ENCODE results near the gene TMEM51.
A peak's percentile ranks its signal among the peaks of the same experiment; 100 is the strongest.

The TMEM51 gene

DNA sequence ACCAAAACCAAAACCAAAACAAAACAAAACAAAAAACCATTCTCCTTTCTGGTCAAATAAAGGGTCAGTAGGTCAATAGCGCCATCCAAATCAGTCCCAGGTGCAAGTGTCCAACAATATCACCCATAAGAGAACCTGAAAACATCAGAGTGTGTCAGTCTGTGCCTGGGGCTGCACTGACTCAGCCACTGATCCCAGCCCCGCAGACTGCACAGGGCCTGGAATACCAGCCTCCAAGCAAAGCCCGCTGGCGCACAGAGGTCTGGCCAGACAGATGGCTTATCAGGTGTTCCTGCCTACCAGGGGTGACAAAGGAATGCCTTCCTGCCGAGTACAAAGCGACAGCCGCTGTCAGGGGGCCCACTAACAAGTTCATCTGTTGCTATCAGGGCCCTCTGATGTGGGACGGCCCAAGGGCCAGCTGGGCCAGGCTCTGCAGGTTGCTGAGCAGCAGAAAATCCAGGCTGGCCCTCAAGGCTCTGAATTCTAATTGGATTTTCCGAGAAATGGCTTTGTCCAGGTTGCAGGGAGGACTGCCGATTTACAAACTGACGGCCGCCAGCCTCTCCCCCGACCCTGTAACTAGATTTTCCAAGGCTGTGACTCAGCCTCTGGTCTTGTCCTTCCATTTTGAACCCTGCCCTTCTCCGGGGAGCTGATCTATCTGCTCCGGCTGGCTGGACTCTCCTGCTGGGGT, 13.7 kb upstream of the TMEM51 start:
- no peak overlapping the region for H3K4me3 Mint-ChIP-seq
- peaks cover 22% of the 10 kb centered on the region for H3K27me3 Mint-ChIP-seq

DNA sequence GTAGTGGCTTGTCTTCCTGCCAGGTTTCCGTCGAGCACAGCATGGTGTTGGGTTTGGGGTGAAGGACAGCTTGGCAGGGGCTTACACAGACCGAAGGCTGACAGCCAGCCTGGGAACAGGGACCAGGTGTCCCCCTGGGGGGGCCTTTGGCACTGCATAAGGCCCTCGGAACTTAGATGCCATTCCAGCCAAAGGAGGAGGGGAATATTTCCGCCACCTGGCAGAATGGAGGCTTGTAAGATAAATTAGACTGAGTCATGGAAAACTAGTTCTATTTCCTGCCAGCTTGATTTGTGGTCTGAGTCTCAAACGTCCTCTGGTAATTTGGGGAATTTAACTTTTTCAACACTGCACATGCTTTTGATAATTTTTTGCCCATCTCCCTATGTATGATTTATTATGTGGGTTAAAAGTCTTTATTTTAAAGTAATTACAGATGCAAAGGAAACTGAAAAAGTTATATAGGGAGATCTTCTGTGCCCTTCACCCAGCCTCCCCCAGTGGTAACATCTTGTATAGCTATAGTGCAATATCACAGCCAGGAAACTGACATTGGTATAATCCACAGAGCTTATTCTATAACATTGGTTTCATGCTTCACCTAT, 11.5 kb upstream of the TMEM51 start:
- no peaks in the 10 kb centered on the region for H3K4me1 Mint-ChIP-seq
- H3K9me3 Mint-ChIP-seq = no peaks in the 10 kb centered on the region
- H3K36me3 Mint-ChIP-seq = no peaks in the 10 kb centered on the region
- H3K27me3 Mint-ChIP-seq = peaks cover 18% of the 10 kb centered on the region
- no peak overlapping the region for H3K4me3 Mint-ChIP-seq
- DNase-seq (ENCODE audit: low spot score in 2 of 2) (no peak), ATAC-seq (ENCODE audit: low read depth) (no peak)
- no peak overlapping the region for H3K27ac Mint-ChIP-seq

More for the DNA sequence above, 13.7 kb upstream of the TMEM51 start:
- Mint-ChIP-seq H3K36me3 (no peaks in the 10 kb centered on the region), H3K27ac (no peak overlapping the region), H3K4me1 (no peaks in the 10 kb centered on the region), H3K9me3 (no peaks in the 10 kb centered on the region)
- DNase-seq (ENCODE audit: low spot score in 2 of 2) (no peak), ATAC-seq (ENCODE audit: low read depth) (no peak)

DNA sequence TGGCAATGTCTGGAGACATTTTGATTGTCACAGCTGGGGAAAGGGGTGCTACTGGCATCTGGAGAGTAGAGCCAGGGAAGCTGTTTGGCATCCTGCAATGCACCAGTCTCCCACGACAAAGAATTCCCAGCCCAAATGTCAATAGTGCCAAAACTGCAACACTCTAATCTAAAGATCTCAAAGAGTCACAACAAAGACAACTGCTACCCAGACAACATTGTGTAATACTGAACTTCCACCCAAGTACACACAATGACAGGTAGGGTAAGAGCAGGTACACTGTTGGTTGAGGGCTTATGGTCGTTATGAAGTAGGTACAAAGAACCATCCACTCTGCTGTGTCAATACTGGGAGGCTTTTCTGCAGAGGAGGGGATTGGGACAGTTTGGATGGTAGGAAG, 8.2 kb upstream of the TMEM51 start:
- H3K36me3 Mint-ChIP-seq = no peaks in the 10 kb centered on the region
- H3K9me3 Mint-ChIP-seq = no peaks in the 10 kb centered on the region
- H3K27me3 Mint-ChIP-seq = peaks cover 18% of the 10 kb centered on the region
- no peak for ATAC-seq (ENCODE audit: low read depth)
- no peak overlapping the region for H3K27ac Mint-ChIP-seq
- no peak overlapping the region for H3K4me3 Mint-ChIP-seq
- no peaks in the 10 kb centered on the region for H3K4me1 Mint-ChIP-seq
- no peak for DNase-seq (ENCODE audit: low spot score in 2 of 2)

DNA sequence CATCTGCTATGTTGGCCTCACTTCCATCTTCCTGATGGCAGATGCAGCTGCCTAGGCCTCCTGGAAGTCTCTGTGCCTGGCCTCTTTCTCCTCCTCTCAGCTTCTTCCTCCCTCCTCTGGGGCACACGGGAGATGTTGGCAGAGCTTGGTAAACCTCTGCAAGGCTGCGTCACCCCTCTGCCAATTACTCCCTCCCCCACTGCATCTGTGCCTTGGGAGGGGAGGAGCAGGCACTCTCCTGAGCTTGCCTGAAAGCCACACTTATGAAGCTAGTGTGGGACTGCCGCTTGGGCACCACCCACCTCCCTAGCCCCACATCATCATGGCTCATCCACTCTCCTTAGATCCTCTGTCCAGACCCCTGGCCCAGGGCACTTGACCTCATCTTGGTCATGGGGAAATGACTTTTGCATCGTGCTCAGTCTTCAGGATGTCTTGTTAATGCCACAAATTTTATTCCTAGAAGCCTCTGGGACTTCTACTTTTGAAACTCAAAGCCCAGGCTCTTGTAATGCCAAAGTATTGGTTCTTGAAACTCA, 7.3 kb upstream of the TMEM51 start:
- H3K4me1 Mint-ChIP-seq = no peaks in the 10 kb centered on the region
- H3K27ac Mint-ChIP-seq = no peak overlapping the region
- no peaks in the 10 kb centered on the region for H3K36me3 Mint-ChIP-seq
- no peak for ATAC-seq (ENCODE audit: low read depth)
- no peak overlapping the region for H3K4me3 Mint-ChIP-seq
- no peak for DNase-seq (ENCODE audit: low spot score in 2 of 2)
- H3K27me3 Mint-ChIP-seq = peaks cover 14% of the 10 kb centered on the region
- no peaks in the 10 kb centered on the region for H3K9me3 Mint-ChIP-seq

DNA sequence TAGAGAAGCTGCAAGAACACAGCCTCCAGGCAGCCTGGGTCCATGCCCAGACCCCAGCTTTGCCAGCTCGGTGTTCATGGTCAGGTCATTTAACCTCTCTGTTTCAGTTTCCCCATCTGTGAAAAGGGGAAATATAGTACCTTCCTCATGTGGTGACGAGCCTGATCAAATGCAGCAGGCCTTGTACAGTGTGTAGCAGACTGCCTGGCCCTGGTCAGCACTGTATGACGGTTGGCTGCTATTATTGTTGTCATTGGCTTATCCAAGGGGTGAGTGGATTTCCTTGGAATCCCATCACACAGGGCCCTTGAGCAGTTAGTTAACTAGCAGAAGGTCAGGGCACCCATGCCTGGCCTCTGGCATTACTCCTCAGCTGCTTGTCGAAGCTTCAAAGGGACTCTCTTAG, 6.6 kb upstream of the TMEM51 start:
- ATAC-seq (ENCODE audit: low read depth) (no peak), DNase-seq (ENCODE audit: low spot score in 2 of 2) (no peak)
- no peak overlapping the region for H3K4me3 Mint-ChIP-seq
- H3K4me1 Mint-ChIP-seq = no peaks in the 10 kb centered on the region
- no peak overlapping the region for H3K27ac Mint-ChIP-seq
- H3K9me3 Mint-ChIP-seq = no peaks in the 10 kb centered on the region
- H3K36me3 Mint-ChIP-seq = no peaks in the 10 kb centered on the region
- H3K27me3 Mint-ChIP-seq = peaks cover 14% of the 10 kb centered on the region

DNA sequence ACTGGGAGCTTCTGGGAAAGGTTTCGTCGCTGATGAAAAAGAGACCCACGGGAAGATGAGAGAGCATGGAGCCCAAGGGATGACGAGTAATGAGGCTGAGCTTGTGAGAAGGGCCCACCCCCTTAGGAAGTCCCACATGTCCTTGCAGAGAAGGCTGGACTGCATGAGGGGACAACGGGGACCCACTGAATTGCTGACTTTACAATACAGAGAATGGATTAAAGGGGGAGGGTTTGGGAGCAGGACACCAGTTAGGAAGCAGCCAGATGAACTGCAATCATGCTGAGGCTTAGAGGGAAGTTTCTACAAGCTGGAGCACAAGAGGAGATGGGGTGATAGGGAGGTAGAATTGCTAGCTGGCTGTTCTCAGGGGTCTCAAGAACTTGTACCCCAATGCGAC, 5.5 kb upstream of the TMEM51 start:
- DNase-seq (ENCODE audit: low spot score in 2 of 2) = no peak
- Mint-ChIP-seq H3K36me3 (no peaks in the 10 kb centered on the region), H3K4me1 (no peaks in the 10 kb centered on the region), H3K27ac (no peak overlapping the region), H3K4me3 (no peak overlapping the region), H3K9me3 (no peaks in the 10 kb centered on the region), H3K27me3 (peaks cover 15% of the 10 kb centered on the region)
- ATAC-seq (ENCODE audit: low read depth) = no peak

DNA sequence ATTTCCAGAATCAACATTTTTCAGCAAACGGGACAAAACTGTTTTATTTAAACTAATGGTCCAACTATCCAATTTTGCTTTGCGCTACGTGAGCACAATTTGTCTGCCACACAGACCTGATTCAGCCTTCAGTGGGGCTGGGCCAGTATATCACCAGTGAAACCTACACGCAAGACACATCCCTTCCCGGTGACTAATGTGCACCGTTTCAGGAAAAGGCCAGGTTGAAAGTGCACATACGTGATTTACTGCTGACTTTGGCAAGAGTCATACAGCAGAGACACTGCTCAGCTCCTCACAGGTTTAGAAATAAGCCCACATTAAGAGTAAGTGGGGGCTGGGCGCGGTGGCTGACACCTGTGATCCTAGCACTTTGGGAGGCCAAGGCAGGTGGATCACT, 5.1 kb upstream of the TMEM51 start:
- ATAC-seq (ENCODE audit: low read depth) (no peak), DNase-seq (ENCODE audit: low spot score in 2 of 2) (no peak)
- Mint-ChIP-seq H3K9me3 (no peaks in the 10 kb centered on the region), H3K27ac (no peak overlapping the region), H3K4me1 (no peaks in the 10 kb centered on the region), H3K4me3 (no peak overlapping the region), H3K27me3 (peaks cover 16% of the 10 kb centered on the region), H3K36me3 (no peaks in the 10 kb centered on the region)

DNA sequence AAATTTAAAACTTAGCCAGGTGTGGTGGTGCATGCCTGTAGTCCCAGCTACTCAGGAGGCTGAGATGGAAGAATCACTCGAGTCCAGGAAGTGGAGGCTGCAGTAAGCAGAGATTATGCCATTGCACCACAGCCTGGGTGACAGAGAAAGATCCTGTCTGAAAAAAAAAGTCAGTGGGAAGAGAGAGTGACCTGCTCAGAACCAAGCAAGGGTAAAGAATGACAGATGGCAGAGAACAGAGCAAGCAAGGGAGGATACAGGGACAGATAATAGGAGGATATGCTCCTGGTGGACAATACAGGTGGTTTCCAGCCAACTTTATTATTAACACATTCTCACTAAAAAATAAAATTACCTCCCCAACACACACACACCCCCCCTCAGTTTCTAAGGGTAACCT, 4.6 kb upstream of the TMEM51 start:
- H3K9me3 Mint-ChIP-seq = no peaks in the 10 kb centered on the region
- H3K27ac Mint-ChIP-seq = no peak overlapping the region
- peaks cover 16% of the 10 kb centered on the region for H3K27me3 Mint-ChIP-seq
- ATAC-seq (ENCODE audit: low read depth) (no peak), DNase-seq (ENCODE audit: low spot score in 2 of 2) (no peak)
- no peaks in the 10 kb centered on the region for H3K4me1 Mint-ChIP-seq
- H3K36me3 Mint-ChIP-seq = no peaks in the 10 kb centered on the region
- H3K4me3 Mint-ChIP-seq = no peak overlapping the region

DNA sequence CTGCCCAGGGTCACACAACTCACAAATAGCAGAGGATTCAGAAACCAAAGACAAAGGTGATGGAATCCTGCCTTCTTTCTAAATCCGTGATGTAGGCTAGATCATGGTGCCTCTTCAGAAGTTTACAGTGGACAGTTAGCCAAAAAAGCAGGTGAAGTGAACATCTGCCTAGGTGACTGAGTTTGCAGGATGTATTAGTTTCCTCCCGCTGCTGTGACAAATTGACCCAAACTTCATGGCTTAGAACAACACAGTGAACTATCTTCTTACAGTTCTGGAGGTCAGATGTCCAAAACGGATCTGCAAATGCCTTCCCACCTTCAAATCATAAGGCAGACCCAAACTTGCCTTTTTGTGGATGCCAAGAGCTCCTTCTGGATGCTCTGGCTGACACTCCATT, 3.2 kb upstream of the TMEM51 start:
- Mint-ChIP-seq H3K4me1 (peaks cover 6% of the 10 kb centered on the region), H3K4me3 (no peak overlapping the region), H3K9me3 (no peaks in the 10 kb centered on the region), H3K27me3 (peaks cover 21% of the 10 kb centered on the region), H3K36me3 (no peaks in the 10 kb centered on the region), H3K27ac (no peak overlapping the region)
- DNase-seq (ENCODE audit: low spot score in 2 of 2) = no peak
- no peak for ATAC-seq (ENCODE audit: low read depth)

DNA sequence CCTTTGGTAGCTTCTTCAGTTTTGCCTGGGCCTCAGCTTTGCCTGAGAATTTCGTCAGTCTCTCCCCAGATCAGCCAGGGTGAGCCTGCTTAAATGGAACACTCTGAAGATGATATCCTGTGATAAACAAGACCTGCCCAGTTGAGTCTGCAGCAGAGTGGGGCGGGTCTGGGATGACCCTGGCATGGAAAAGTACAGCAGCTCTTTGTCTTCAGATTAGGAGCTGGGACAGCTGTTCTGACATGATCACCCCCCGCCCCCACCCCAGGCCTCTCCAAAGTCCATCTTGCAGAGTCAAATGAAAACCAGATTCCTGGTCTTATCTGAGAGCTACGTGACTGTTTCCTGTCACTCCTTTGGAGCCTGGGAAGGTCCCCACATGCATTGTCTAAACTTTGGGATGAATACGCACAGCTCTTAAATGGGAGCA, 2.2 kb upstream of the TMEM51 start:
- peaks cover 22% of the 10 kb centered on the region for H3K27me3 Mint-ChIP-seq
- DNase-seq (ENCODE audit: low spot score in 2 of 2) = no peak
- ATAC-seq (ENCODE audit: low read depth) = no peak
- no peak overlapping the region for H3K4me3 Mint-ChIP-seq
- H3K36me3 Mint-ChIP-seq = no peaks in the 10 kb centered on the region
- no peaks in the 10 kb centered on the region for H3K9me3 Mint-ChIP-seq
- H3K4me1 Mint-ChIP-seq = peaks cover 12% of the 10 kb centered on the region
- no peak overlapping the region for H3K27ac Mint-ChIP-seq

DNA sequence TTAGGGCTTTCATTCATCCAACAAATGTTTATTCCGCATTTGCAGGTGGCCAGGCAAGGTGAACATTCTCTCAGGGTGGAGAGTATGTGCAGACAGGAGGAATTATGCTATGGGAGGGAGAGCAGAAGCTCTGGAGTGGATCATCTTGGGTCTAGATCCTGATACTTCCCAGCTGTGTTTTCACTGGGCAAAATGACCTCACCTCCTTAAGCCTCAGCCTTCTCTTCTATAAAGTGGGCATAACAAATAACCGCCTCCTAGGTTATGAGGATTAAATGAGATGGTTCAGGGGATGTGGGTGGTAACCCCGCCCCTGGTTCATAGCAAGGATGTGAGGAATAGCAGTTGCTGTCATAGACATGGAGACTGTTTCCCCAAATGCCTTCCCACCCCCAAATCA, 1.7 kb upstream of the TMEM51 start:
- peaks cover 22% of the 10 kb centered on the region for H3K27me3 Mint-ChIP-seq
- H3K4me3 Mint-ChIP-seq = no peak overlapping the region

DNA sequence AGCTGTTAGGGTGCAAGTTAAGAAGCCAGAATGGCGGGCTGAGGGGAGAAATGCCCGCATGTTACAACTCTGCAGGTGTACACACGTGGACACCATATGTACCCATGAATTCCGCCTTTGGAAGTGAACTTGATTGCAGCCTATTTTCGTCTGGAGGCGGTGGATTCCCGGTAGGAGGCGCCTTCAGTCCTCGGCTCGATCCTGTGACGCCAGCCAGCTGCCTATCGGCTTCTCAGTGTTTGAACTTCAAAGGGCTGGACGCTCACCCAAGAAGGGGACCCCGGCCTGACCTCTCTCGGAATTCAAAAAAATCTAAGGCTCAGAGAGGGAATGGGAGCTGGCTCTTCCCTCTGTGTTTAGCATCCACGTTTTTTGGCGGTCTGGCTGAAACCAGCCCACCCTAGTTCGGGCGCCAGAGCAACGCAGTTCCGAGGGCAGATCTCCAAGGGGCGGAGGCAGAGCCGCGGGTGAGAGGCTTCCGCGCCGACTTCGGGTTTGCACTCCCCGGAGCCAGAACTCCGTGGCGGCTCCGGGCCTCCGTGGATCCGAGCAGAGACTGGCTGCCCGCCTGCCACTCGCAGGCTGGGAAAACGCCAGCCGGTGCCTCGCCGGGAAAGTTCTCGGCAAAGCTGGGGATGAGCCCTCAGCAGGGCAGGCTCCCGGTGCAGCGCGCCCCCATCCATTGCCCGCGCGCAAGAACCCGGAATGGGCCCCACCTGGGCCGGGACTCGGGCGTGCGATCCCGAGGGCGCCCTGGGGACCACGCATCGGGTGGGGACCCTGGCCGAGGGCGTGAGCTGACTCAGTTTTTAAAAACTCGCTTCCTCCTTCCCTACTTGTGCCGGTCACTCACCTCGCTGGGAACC, 996 bp upstream of the TMEM51 start:
- no peak overlapping the region for H3K27ac Mint-ChIP-seq
- H3K36me3 Mint-ChIP-seq = no peaks in the 10 kb centered on the region
- ATAC-seq (ENCODE audit: low read depth) = no peak
- no peak for DNase-seq (ENCODE audit: low spot score in 2 of 2)
- no peaks in the 10 kb centered on the region for H3K9me3 Mint-ChIP-seq
- peak overlapping the region; percentile 29 for H3K4me3 Mint-ChIP-seq
- peaks cover 12% of the 10 kb centered on the region for H3K4me1 Mint-ChIP-seq
- H3K27me3 Mint-ChIP-seq = peaks cover 22% of the 10 kb centered on the region

More for the DNA sequence above, 1.7 kb upstream of the TMEM51 start:
- peaks cover 12% of the 10 kb centered on the region for H3K4me1 Mint-ChIP-seq
- no peaks in the 10 kb centered on the region for H3K9me3 Mint-ChIP-seq
- H3K27ac Mint-ChIP-seq = no peak overlapping the region
- DNase-seq (ENCODE audit: low spot score in 2 of 2) (no peak), ATAC-seq (ENCODE audit: low read depth) (no peak)
- no peaks in the 10 kb centered on the region for H3K36me3 Mint-ChIP-seq

DNA sequence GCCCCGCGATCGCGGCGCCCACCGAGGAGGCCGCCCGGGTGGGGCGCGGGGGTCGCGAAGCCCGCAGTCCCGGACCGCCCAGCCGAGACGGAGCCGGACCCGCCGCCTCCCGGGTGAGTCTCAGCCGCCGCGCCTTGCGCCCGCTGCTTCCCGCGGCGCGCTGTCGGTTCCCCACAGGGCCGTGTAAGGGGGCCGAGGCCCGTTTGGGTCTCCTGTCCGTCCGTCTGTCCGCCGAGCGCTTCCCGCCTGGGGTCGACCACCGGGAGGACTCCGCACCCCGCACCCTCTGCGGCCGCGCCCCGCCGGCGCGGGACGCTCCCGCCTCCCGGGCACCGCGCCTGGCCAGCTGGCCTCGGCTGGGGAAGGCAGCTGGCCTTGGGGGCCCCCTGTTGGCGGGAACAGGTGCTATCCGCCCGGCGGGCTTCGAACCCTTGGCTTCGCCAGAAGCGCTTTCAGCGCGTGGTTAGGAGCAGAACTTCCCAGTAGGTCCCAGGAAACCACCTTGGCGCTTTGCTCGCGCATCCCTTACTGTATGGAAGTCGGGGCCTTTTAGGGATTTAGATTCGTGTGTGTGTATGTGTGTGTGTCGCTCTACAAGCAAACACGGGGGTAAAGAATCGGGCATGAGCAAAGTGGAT, 414 bp downstream of the TMEM51 start:
- Mint-ChIP-seq H3K4me3 (peak overlapping the region; percentile 63), H3K27me3 (peaks cover 16% of the 10 kb centered on the region), H3K4me1 (peaks cover 12% of the 10 kb centered on the region), H3K36me3 (no peaks in the 10 kb centered on the region), H3K9me3 (no peaks in the 10 kb centered on the region), H3K27ac (no peak overlapping the region)
- DNase-seq (ENCODE audit: low spot score in 2 of 2) (no peak), ATAC-seq (ENCODE audit: low read depth) (no peak)
